T-cell (primary cell): ENCODE data around the gene RANBP2. TPM values are rescaled to one million over a fixed set of nuclear protein-coding genes. Genes with fewer than 3 reads are reported as not detected.
"Not testable (repeated sequence)": the region's sequence is repeated elsewhere in the genome, so short reads cannot be mapped to it uniquely, and the experiment has no call there.

ENCODE experiments used
- ATAC-seq, 4 experiments: fragments of 200-7000 bp in 3 of 4; fragments of 150-1000 bp in 1 of 4; cut with Tn5 transposase; replicated peaks in 1 of 4; 1 replicate in 3 of 4; 2 replicates in 1 of 4; pipeline ENCODE4 v1.10.0; 2021; ENCODE audit warnings: moderate library complexity in 3 of 4, mild to moderate bottlenecking in 2 of 4, moderate number of reproducible peaks in 1 of 4
- CTCF ChIA-PET, 2 donors: fragments of 300-600 bp; sonication (Branson Sonifier 250); formaldehyde crosslinking; loops; one replicate each; lab custom pipeline; 2022; ENCODE audit warnings: antibody characterized with exemption in 2 of 2; lab: Charles Lee
- POLR2A ChIA-PET, 2 donors: fragments of 300-600 bp; sonication (Branson Sonifier 250); formaldehyde crosslinking; loops; one replicate each; lab custom pipeline; 2022; ENCODE audit warnings: antibody characterized with exemption in 2 of 2; lab: Charles Lee
- DNase-seq, 35 experiments: peaks; one replicate each; pipeline versions ENCODE4 v3.0.0 to v3.0.0-alpha.2; 2013 to 2023
- H3K27ac ChIP-seq: one replicate; pipeline ENCODE4 v1.5.1; 2013; ENCODE audit warnings: low read length
- H3K27me3 ChIP-seq, 2 experiments: replicated peaks in 1 of 2; 1 replicate in 1 of 2; 2 replicates in 1 of 2; pipeline versions ENCODE4 v1.6.1 to v1.7.0; 2013; ENCODE audit warnings: low read length in 1 of 2, mixed read lengths in 1 of 2; ENCODE audit not compliant: control insufficient read depth in 2 of 2, insufficient read depth in 2 of 2; ENCODE audit errors: extremely low read depth in 1 of 2
- H3K36me3 ChIP-seq, 2 donors: 1 replicate in 1 of 2; 2 replicates in 1 of 2; pipeline versions ENCODE4 v1.6.1 to v1.7.0; 2013; ENCODE audit warnings: low read length in 1 of 2; ENCODE audit not compliant: control insufficient read depth in 2 of 2, insufficient read depth in 1 of 2; ENCODE audit errors: extremely low read depth in 1 of 2
- H3K4me1 ChIP-seq, 2 experiments: 1 replicate in 1 of 2; 2 replicates in 1 of 2; pipeline versions ENCODE4 v1.6.1 to v1.7.0; 2013; ENCODE audit warnings: low read length in 2 of 2, mixed read lengths in 1 of 2; ENCODE audit not compliant: insufficient read depth in 2 of 2, control insufficient read depth in 1 of 2; ENCODE audit errors: extremely low read depth in 1 of 2
- H3K4me3 ChIP-seq, 2 donors: 1 replicate in 1 of 2; 2 replicates in 1 of 2; pipeline versions ENCODE4 v1.5.1 to v1.7.0; 2013; ENCODE audit warnings: mild to moderate bottlenecking in 2 of 2, low read length in 1 of 2, moderate library complexity in 1 of 2; ENCODE audit not compliant: control insufficient read depth in 1 of 2; ENCODE audit errors: extremely low read depth in 1 of 2
- H3K9me3 ChIP-seq: 2 replicates; pipeline ENCODE4 v1.7.0; 2013
- H3K27ac Mint-ChIP-seq, 2 donors: one replicate each; pipeline ENCODE4 v1.8.0; 2020 to 2021; ENCODE audit warnings: mild to moderate bottlenecking in 2 of 2, mixed read lengths in 2 of 2
- H3K27me3 Mint-ChIP-seq, 2 donors: one replicate each; pipeline ENCODE4 v1.8.0; 2021 to 2022; ENCODE audit warnings: mixed read lengths in 2 of 2
- H3K36me3 Mint-ChIP-seq: one replicate; pipeline ENCODE4 v1.8.0; 2021; ENCODE audit warnings: mixed read lengths
- H3K4me1 Mint-ChIP-seq, 3 donors: one replicate each; pipeline ENCODE4 v1.8.0; 2020 to 2022; ENCODE audit warnings: mixed read lengths in 3 of 3, mild to moderate bottlenecking in 1 of 3
- H3K4me3 Mint-ChIP-seq, 3 donors: one replicate each; pipeline ENCODE4 v1.8.0; 2020 to 2022; ENCODE audit warnings: mild to moderate bottlenecking in 3 of 3, mixed read lengths in 3 of 3, moderate library complexity in 3 of 3
- H3K9me3 Mint-ChIP-seq, 3 donors: one replicate each; pipeline ENCODE4 v1.8.0; 2020 to 2022; ENCODE audit warnings: mixed read lengths in 3 of 3
- WGBS: methylation state at CpG from one replicate; pipeline ENCODE4 v1.1.5; 2013; ENCODE audit warnings: missing lambda C conversion rate; ENCODE audit not compliant: insufficient coverage; 5-methylcytosine and 5-hydroxymethylcytosine counted together
- total RNA-seq, 35 experiments: library from RNA in 6 of 35; stranded (reverse) in 6 of 35; fragments of 120-200 nt in 1 of 35; gene quantifications; one replicate each; pipeline versions ENCODE4 v1.2.1 to v1.2.4 and lab custom pipeline; 2013 to 2026

RANBP2 gene
- total RNA-seq, 5 donors from 2014 or later (not counting 1 experiment from before 2014, with no cell fraction given): 65.8 to 131 (median 74.6) TPM

GRCh38 chr2:108762618-108763017, 43.3 kb downstream of the RANBP2 start:
- POLR2A ChIA-PET, H3K27me3 Mint-ChIP-seq, H3K4me3 Mint-ChIP-seq, H3K27me3 ChIP-seq, H3K4me1 ChIP-seq, H3K27ac ChIP-seq, H3K27ac Mint-ChIP-seq, H3K9me3 ChIP-seq, H3K9me3 Mint-ChIP-seq, H3K4me3 ChIP-seq, DNase-seq, ATAC-seq: not testable (repeated sequence)
- Mint-ChIP-seq H3K36me3 (peaks cover 49% of the 10 kb centered on the region), H3K4me1 (peaks cover 11 to 14% (median 11%) of the 10 kb centered on the region in 3 donors)
- peaks cover 16 to 31% of the 10 kb centered on the region in 2 donors for H3K36me3 ChIP-seq
- CTCF ChIA-PET: interaction anchor here in 1 of 2 donors (1.1 kb wide), 1 partner anchor 10 kb away, joined by 3 read pairs; no protein-coding TSS in a partner anchor

DNA sequence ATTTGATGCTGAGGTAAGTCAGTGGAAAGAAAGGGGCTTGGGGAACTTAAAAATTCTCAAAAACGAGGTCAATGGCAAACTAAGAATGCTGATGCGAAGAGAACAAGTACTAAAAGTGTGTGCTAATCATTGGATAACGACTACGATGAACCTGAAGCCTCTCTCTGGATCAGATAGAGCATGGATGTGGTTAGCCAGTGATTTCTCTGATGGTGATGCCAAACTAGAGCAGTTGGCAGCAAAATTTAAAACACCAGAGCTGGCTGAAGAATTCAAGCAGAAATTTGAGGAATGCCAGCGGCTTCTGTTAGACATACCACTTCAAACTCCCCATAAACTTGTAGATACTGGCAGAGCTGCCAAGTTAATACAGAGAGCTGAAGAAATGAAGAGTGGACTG, 47.4 kb downstream of the RANBP2 start:
- H3K27me3 ChIP-seq, H3K4me1 ChIP-seq, H3K27ac ChIP-seq, H3K4me3 Mint-ChIP-seq, ATAC-seq, H3K9me3 ChIP-seq, H3K4me3 ChIP-seq, CTCF ChIA-PET, DNase-seq, POLR2A ChIA-PET, H3K27me3 Mint-ChIP-seq, H3K27ac Mint-ChIP-seq, H3K9me3 Mint-ChIP-seq: not testable (repeated sequence)
- 43% methylated on average over 2 of the region's 5 CpGs for WGBS
- H3K36me3 ChIP-seq: peaks cover 16 to 32% of the 10 kb centered on the region in 2 donors
- peaks cover 50% of the 10 kb centered on the region for H3K36me3 Mint-ChIP-seq
- H3K4me1 Mint-ChIP-seq: peaks cover 13 to 18% (median 14%) of the 10 kb centered on the region in 3 donors

GRCh38 chr2:108767859-108768258, 48.6 kb downstream of the RANBP2 start:
- H3K4me3 ChIP-seq, DNase-seq, H3K27ac ChIP-seq, H3K27me3 ChIP-seq, CTCF ChIA-PET, H3K9me3 ChIP-seq, H3K9me3 Mint-ChIP-seq, POLR2A ChIA-PET, H3K27me3 Mint-ChIP-seq, ATAC-seq, H3K4me1 ChIP-seq: not testable (repeated sequence)
- Mint-ChIP-seq H3K4me1 (peaks cover 13 to 18% (median 14%) of the 10 kb centered on the region in 3 donors), H3K4me3 (peak overlapping the region in 1 of 3 donors; percentile 16), H3K27ac (peak overlapping the region in 1 of 2 donors; percentile 73), H3K36me3 (peaks cover 59% of the 10 kb centered on the region)
- peaks cover 16 to 41% of the 10 kb centered on the region in 2 donors for H3K36me3 ChIP-seq
- no CpG with 5 or more reads among the region's 2 CpGs for WGBS

DNA sequence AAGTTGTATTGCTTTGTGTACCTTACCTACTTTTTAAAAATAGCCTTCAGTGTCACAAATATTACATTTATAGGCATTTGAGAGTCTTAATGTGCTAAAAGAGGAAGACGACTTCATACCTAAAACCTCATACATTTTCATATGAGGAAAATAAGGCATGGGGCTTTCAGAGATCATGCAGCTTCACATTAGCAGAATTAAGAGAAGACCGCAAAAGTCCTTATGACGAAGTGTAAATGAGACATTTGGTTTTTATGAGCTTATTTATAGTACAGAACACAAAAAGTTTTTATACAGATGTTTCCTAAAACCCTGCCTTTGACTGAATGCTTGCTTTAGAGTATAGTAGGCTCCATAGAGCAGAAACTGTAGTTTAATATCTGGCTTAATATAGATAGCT, 57.2 kb downstream of the RANBP2 start:
- ChIA-PET CTCF (no interaction called here), POLR2A (interaction anchor here in 1 of 2 donors (1.5 kb wide), 1 partner anchor 10 kb away, joined by 4 read pairs; the partner anchor contains the start of gene CCDC138)
- H3K9me3 Mint-ChIP-seq: no peaks in the 10 kb centered on the region
- no CpG with 5 or more reads among the region's 3 CpGs for WGBS
- H3K27me3 Mint-ChIP-seq: no peaks in the 10 kb centered on the region
- no peak for ATAC-seq
- no peak overlapping the region for H3K4me3 ChIP-seq
- H3K27me3 ChIP-seq: no peaks in the 10 kb centered on the region
- H3K27ac Mint-ChIP-seq: peak overlapping the region in 1 of 2 donors; percentile 64
- no peaks in the 10 kb centered on the region for H3K9me3 ChIP-seq
- peaks cover 0 to 53% of the 10 kb centered on the region in 2 donors for H3K36me3 ChIP-seq
- DNase-seq: no peak
- H3K27ac ChIP-seq: no peak overlapping the region
- no peaks in the 10 kb centered on the region for H3K4me1 ChIP-seq
- H3K4me1 Mint-ChIP-seq: peaks cover 0 to 2% (median 1%) of the 10 kb centered on the region in 3 donors
- no peak overlapping the region for H3K4me3 Mint-ChIP-seq
- peaks cover 47% of the 10 kb centered on the region for H3K36me3 Mint-ChIP-seq

GRCh38 chr2:108778857-108779256, 59.6 kb downstream of the RANBP2 start:
- H3K9me3 ChIP-seq: no peaks in the 10 kb centered on the region
- H3K27ac ChIP-seq: no peak overlapping the region
- DNase-seq (no peak), ATAC-seq (peak in 1 of 4 experiments; percentile 23)
- WGBS: 60% methylated on average over 1 of the region's 2 CpGs
- Mint-ChIP-seq H3K36me3 (peaks cover 48% of the 10 kb centered on the region), H3K9me3 (no peaks in the 10 kb centered on the region), H3K27me3 (no peaks in the 10 kb centered on the region), H3K27ac (peak overlapping the region in 1 of 2 donors; percentile 61), H3K4me1 (peaks cover under 1 to 2% (median 1%) of the 10 kb centered on the region in 3 donors), H3K4me3 (no peak overlapping the region)
- POLR2A ChIA-PET: no interaction called here
- H3K4me1 ChIP-seq: no peaks in the 10 kb centered on the region
- CTCF ChIA-PET: no interaction called here
- H3K36me3 ChIP-seq: peaks cover 0 to 55% of the 10 kb centered on the region in 2 donors
- H3K27me3 ChIP-seq: no peaks in the 10 kb centered on the region
- H3K4me3 ChIP-seq: no peak overlapping the region

DNA sequence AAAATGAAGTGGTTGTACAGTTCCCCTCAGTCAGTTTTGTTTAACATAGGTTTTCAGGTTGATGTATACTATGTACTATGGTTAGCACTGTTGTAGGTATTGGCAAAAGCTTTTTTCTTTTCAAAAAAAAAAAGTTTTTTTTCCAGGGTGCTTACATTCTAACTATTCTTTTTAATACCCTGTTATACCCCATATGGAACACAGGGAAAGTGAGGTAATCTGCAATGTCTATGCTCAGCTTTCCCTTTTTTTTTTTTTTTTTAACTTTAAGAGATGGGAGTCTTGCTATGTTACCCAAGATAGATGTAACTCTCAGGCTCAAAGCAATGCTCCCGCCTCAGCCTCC, 66.7 kb downstream of the RANBP2 start:
- peak overlapping the region; percentile 83 to 98 (median 91) for H3K4me3 Mint-ChIP-seq

More for the DNA sequence above, 66.7 kb downstream of the RANBP2 start:
- DNase-seq (no peak), ATAC-seq (no peak)
- Histone ChIP-seq H3K9me3 (no peaks in the 10 kb centered on the region), H3K27ac (peak overlapping the region; percentile 45), H3K4me3 (peak overlapping the region; percentile 51 to 91), H3K36me3 (peaks cover 0 to 19% of the 10 kb centered on the region in 2 donors), H3K27me3 (no peaks in the 10 kb centered on the region), H3K4me1 (peaks cover 0 to 6% of the 10 kb centered on the region in 2 experiments)
- ChIA-PET POLR2A (interaction anchor here (0.6 to 1.2 kb wide), 6 partner anchors 10 to 317 kb away, joined by 3 to 5 read pairs (median 3); no protein-coding TSS in a partner anchor), CTCF (interaction anchor here in 1 of 2 donors (0.8 kb wide), 1 partner anchor 1018 kb away, joined by 5 read pairs; no protein-coding TSS in a partner anchor)
- no CpG with 5 or more reads among the region's 1 CpG for WGBS
- Mint-ChIP-seq H3K27me3 (no peaks in the 10 kb centered on the region), H3K36me3 (peaks cover 19% of the 10 kb centered on the region), H3K9me3 (no peaks in the 10 kb centered on the region), H3K4me1 (peaks cover 17 to 23% (median 20%) of the 10 kb centered on the region in 3 donors), H3K27ac (peak overlapping the region; percentile 93 to 94)
